Natural killer cell (primary cell): ENCODE data around the gene COL6A2. TPM values are rescaled to one million over a fixed set of nuclear protein-coding genes. Genes with fewer than 3 reads are reported as not detected.

Source experiments
- ATAC-seq, 3 donors: fragments of 150-1000 bp in 2 of 3; fragments of 200-7000 bp in 1 of 3; cut with Tn5 transposase; 1 replicate in 1 of 3; 2 replicates in 2 of 3; pipeline ENCODE4 v1.10.0; 2021; ENCODE audit warnings: mild to moderate bottlenecking in 2 of 3, moderate library complexity in 2 of 3
- DNase-seq, 2 donors: peaks; one replicate each; pipeline versions ENCODE4 v3.0.0 to v3.0.0-alpha.2; 2013 to 2021; ENCODE audit warnings: mixed read lengths in 1 of 2
- H3K27ac ChIP-seq: one replicate; pipeline ENCODE4 v1.5.1; 2013; ENCODE audit warnings: mild to moderate bottlenecking, low read length
- H3K27me3 ChIP-seq: one replicate; pipeline ENCODE4 v1.6.1; 2013; ENCODE audit warnings: low read length; ENCODE audit not compliant: control insufficient read depth, insufficient read depth
- H3K36me3 ChIP-seq: one replicate; pipeline ENCODE4 v1.6.1; 2013; ENCODE audit warnings: low read length; ENCODE audit not compliant: control insufficient read depth, insufficient read depth
- H3K4me1 ChIP-seq: one replicate; pipeline ENCODE4 v1.6.1; 2013; ENCODE audit warnings: low read length; ENCODE audit not compliant: control insufficient read depth, insufficient read depth
- H3K4me3 ChIP-seq: one replicate; pipeline ENCODE4 v1.5.1; 2013; ENCODE audit warnings: low read length
- H3K9me3 ChIP-seq: one replicate; pipeline ENCODE4 v1.6.1; 2013; ENCODE audit warnings: low read length; ENCODE audit not compliant: control insufficient read depth, insufficient read depth
- H3K27ac Mint-ChIP-seq, 2 donors: one replicate each; pipeline ENCODE4 v1.8.0; 2022; ENCODE audit warnings: mild to moderate bottlenecking in 2 of 2, mixed read lengths in 2 of 2, moderate library complexity in 1 of 2
- H3K27me3 Mint-ChIP-seq, 2 donors: one replicate each; pipeline ENCODE4 v1.8.0; 2022; ENCODE audit warnings: low read depth in 2 of 2, mixed read lengths in 2 of 2
- H3K36me3 Mint-ChIP-seq: one replicate; pipeline ENCODE4 v1.8.0; 2022; ENCODE audit warnings: mixed read lengths
- H3K4me1 Mint-ChIP-seq, 2 donors: one replicate each; pipeline ENCODE4 v1.8.0; 2022; ENCODE audit warnings: mixed read lengths in 2 of 2
- H3K4me3 Mint-ChIP-seq: one replicate; pipeline ENCODE4 v1.8.0; 2022; ENCODE audit warnings: mild to moderate bottlenecking, moderate library complexity, mixed read lengths
- H3K9me3 Mint-ChIP-seq, 2 donors: one replicate each; pipeline ENCODE4 v1.8.0; 2022; ENCODE audit warnings: mixed read lengths in 2 of 2
- CTCF ChIP-seq: fragments of 200-600 bp; IDR thresholded peaks from one replicate; pipeline ENCODE4 v1.8.0; 2022; ENCODE audit warnings: antibody characterized with exemption
- WGBS: methylation state at CpG from one replicate; pipeline ENCODE4 v1.1.7; 2013; ENCODE audit warnings: missing lambda C conversion rate; ENCODE audit not compliant: insufficient coverage; 5-methylcytosine and 5-hydroxymethylcytosine counted together
- intact Hi-C: fragments of 100-400 bp; cut with micrococcal nuclease; formaldehyde crosslinking; loops from one replicate; pipeline ENCODE4 v1.14.2; 2022
- total RNA-seq, 4 donors: library from RNA; stranded (reverse); fragments of 120-200 nt in 1 of 4; gene quantifications; one replicate each; pipeline versions ENCODE4 v1.2.3 to v1.2.4, GENCODE V29; 2013 to 2022

Gene COL6A2
- total RNA-seq, 3 donors from 2014 or later (not counting 1 experiment from before 2014, with no cell fraction given) = 93.9 to 110 (median 97.2) TPM

DNA sequence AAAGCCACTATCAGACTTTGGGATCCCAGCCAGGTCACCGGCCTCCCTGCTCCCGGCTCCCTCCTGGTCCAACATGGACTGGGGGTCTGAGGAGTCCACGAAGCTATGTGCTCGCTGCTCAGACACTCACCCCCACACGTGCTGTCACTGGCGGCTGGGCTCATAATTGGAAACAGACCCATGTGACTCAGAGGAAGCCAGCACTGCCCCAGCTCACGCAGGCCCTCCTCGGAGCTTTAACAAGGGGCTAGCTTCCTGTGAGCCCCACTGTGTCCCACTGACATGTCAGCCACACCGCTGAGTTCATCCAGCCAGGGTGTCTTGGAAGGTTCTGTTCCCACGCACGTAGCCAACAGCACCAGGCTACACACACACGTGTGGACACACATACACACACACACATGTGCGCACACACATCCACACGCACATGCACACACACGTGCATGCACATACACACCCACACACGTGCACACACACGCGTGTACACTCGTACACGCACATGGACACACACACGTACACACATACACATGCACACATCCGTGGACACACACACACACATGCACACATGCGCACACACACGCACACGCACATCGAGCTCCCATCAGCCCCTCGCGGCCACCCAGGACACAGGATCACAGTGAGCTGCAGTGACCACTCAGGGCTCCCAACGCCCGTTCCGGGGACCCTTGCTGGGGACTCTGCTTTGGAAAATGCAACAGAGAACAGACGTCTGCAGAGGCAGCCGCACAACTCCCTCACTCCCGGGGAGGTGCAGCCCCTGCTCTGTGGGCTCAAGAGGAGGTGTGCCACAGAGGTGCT lies 18.4 kb upstream of the COL6A2 start:
- Mint-ChIP-seq H3K27me3 (peaks cover 3 to 14% of the 10 kb centered on the region in 2 donors), H3K27ac (no peak overlapping the region), H3K4me3 (no peak overlapping the region), H3K4me1 (no peaks in the 10 kb centered on the region), H3K36me3 (no peaks in the 10 kb centered on the region), H3K9me3 (no peaks in the 10 kb centered on the region)
- TF ChIP-seq CTCF = no peak
- no peaks in the 10 kb centered on the region for H3K4me1 ChIP-seq
- no peak for DNase-seq
- H3K27ac ChIP-seq = no peak overlapping the region
- intact Hi-C loops = no loop called here
- no peaks in the 10 kb centered on the region for H3K27me3 ChIP-seq
- no peak for ATAC-seq
- WGBS = 83% methylated on average over 34 of the region's 34 CpGs
- no peaks in the 10 kb centered on the region for H3K36me3 ChIP-seq
- H3K4me3 ChIP-seq = no peak overlapping the region
- H3K9me3 ChIP-seq = no peaks in the 10 kb centered on the region

DNA sequence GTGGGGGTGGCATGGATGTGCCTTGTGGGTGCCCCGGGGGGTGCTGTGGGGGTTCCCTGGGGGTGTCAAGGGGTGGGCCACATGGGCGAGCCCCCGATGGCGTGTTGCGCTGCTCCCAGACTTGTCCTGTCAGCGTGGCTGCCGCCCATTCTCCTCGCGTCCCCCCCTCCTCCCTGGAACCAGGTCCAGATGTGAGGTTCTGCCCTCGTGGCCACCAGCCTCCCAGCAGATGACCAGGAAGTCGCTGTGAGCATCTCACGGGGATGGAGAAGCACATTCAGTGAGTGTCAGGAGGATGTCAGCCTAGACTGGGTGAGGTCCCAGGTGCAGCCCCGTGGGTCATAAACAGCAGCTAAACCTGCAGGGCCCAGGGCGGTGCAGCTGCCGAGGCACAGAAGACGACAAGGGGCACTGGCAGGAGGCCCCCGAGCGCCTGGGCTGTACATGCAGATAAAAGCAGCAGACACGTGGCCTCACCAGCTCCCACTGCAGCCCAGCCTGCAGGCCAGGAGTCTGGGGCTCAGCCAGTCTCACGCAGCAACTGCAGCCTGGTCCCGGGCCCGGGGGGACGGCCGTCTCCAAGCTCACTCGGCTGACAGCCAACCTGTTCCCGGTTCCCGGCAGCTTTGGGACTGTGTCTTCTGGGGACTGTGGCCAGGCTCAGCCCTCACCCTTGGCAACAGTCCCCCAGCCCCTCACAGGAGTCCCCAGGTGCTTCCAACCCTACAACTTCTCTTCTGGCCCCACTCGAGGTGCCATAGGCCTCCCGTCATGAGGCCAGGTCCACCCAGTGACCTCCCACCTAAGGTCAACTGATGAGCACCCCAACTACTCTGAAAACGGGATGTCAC lies 17.5 kb upstream of the COL6A2 start:
- H3K9me3 ChIP-seq = no peaks in the 10 kb centered on the region
- Mint-ChIP-seq H3K9me3 (no peaks in the 10 kb centered on the region), H3K36me3 (no peaks in the 10 kb centered on the region), H3K27me3 (peaks cover 0 to 8% of the 10 kb centered on the region in 2 donors), H3K4me1 (no peaks in the 10 kb centered on the region), H3K4me3 (no peak overlapping the region), H3K27ac (no peak overlapping the region)
- ATAC-seq (no peak), DNase-seq (peak in 1 of 2 donors; percentile 1)
- no peaks in the 10 kb centered on the region for H3K4me1 ChIP-seq
- H3K27me3 ChIP-seq = no peaks in the 10 kb centered on the region
- WGBS = 88% methylated on average over 30 of the region's 30 CpGs
- H3K4me3 ChIP-seq = no peak overlapping the region
- no peak overlapping the region for H3K27ac ChIP-seq
- no peak for TF ChIP-seq CTCF
- intact Hi-C loops = no loop called here
- H3K36me3 ChIP-seq = no peaks in the 10 kb centered on the region

GRCh38 chr21:46081022-46081861 lies 16.7 kb upstream of the COL6A2 start:
- no peaks in the 10 kb centered on the region for H3K4me1 Mint-ChIP-seq
- WGBS = 88% methylated on average over 39 of the region's 39 CpGs

More at GRCh38 chr21:46081022-46081861, 16.7 kb upstream of the COL6A2 start:
- no peak overlapping the region for H3K27ac Mint-ChIP-seq
- intact Hi-C loops = no loop called here
- no peaks in the 10 kb centered on the region for H3K4me1 ChIP-seq
- no peaks in the 10 kb centered on the region for H3K36me3 Mint-ChIP-seq
- no peak for TF ChIP-seq CTCF
- no peak overlapping the region for H3K4me3 ChIP-seq
- no peak overlapping the region for H3K4me3 Mint-ChIP-seq
- no peaks in the 10 kb centered on the region for H3K9me3 Mint-ChIP-seq
- DNase-seq (no peak), ATAC-seq (no peak)
- H3K36me3 ChIP-seq = no peaks in the 10 kb centered on the region
- no peaks in the 10 kb centered on the region for H3K27me3 ChIP-seq
- no peak overlapping the region for H3K27ac ChIP-seq
- peaks cover under 1 to 2% of the 10 kb centered on the region in 2 donors for H3K27me3 Mint-ChIP-seq
- H3K9me3 ChIP-seq = no peaks in the 10 kb centered on the region
